NCI-H345 treated with DMSO at 0.1 percent for 48 hours (cell line): ENCODE measurements around the gene DMTF1.

Experiments
- DNase-seq: peaks from one replicate; lab custom pipeline; 2025; ENCODE audit not compliant: unreplicated experiment; lab: John Stamatoyannopoulos, UW

DMTF1 gene

DNA sequence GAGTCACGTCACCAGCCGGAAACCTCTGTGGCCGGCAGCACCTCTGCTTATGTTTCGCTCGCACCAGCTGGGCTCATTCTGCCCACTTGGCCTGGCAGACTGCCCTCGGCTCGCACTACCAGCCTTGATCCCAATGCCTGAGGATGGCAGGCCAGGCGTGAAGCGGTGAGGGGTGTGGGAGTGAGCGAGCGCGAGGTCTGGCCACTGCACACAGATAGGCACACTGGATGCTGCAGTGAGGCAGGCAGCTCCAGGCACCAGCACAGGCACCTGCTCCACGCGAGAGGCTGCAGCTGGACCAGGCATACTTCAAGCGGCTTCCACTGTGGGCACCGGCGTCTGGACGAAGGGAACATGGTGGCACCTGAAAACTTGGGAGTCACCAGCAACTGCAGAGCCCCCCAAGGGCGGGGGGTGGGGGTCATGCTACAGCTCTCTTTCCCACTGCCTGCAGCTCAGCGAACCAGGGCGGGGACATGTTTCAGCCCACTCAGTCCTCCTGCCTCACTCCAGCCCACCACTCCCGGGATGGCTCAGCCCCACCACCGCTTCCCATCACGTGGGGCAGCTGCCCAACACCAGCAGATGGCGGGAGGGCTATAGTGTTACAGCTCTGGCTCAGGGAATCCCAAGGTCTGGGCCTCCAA, 5.4 kb upstream of the DMTF1 start:
- no peak for DNase-seq

DNA sequence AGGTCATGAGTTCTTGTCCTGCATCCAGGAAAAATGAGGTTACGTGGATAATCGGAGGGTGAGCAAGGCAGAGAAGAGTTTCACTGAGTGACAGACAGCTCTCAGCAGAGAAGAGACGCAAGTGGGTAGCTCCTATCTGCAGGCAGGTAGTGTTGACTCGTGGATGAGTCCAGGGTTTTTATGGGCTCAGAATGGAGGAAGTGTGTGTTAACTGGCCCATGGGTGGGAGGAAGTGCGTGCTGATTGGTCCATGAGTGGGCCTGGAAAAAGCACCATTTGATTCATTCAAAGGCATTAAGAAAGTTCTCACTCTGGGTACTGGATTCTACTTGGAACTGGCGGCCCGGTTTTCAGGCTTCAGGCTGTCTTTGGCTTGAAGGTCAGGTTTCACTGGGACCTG, 4.8 kb upstream of the DMTF1 start:
- DNase-seq, result no peak

- DNase-seq, result no peak
Observed at GRCh38 chr7:87148332-87148955, 3.8 kb upstream of the DMTF1 start.

DNA sequence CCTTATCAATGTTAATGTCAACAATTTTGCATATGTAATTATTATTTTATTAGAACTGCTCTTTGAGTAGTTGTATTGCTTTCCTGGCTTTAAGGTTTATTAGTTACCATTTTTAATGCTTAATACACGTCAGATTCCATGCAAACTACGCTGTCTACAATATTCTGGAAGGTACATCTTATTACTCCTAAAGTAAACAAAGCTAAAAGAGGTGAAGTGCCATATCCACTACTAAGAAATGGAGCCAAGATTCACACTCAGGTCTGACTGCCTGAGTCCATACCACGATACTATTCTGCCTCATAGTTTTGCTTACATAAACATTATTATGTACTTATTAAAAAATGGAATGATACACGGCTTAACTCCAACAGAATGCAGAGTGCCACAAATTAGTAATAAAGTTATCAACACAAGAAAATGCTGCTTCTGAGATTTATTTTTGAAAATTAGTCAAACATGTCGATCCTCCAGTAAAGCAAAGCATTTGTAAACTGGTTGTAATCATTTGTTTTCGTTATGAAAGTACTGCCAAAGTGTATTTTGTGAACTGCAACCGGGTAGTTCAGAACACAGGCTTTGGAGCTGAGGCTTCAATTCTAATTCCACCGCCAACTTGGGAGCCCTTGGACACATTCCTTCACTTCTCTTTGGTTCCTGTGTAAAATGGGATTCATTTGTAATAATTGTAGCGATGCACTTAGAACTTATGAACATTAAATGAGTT, 1.1 kb upstream of the DMTF1 start:
- DNase-seq, result no peak

DNA sequence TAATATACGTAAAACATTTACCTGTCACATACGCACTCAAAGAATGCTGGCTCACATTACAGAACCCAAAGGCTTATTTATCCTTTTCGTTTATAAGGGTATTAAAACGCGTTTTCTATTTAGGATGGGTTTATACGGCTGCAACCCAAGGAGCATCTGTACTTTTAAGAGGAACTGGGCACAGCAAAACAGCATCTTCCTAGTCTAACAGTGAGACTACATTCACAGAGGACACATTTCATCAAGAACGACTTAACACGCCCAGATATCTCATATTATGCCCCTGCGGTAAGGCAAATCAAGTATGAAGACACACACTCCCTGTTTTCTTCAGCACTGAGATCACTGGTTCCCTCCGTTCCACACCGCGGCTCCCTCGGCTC, 533 bp upstream of the DMTF1 start:
- DNase-seq, result no peak

DNA sequence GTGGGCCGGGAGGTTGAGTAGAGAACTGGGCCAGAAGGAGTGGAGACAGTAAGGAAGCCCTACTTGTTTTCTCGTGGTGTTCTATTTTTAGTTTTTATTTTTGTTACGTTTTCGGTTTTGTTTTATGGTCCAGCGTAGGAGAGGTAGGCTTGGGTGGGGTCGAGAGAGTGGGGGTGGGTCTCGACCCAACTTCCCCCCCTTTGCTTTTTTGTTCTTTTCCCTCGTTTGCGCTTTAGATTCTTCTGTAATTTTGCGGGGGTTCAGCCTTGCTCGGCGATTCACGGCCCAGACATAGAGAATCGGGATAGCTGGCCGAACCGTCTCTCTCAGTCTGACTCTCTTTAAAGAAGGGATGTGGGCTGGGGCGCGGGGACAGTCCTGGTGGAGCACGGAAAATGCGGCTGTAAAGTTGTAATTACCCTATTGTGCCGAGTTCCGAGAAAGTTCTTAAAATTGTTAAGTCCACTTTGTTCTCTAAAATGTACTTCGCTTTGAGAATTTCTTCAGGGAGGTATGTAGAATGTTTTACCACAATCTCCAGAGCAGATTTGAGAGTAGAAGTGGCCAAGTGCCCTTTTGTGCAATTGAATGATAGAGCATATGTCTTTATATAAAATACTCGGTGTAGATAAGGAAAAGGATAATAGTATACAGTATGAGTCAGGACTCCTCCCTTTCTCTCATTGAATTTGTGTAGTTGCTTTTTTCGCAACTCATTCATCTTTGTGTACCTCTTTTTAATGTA, 816 bp downstream of the DMTF1 start:
- DNase-seq, result peak; percentile 31

DNA sequence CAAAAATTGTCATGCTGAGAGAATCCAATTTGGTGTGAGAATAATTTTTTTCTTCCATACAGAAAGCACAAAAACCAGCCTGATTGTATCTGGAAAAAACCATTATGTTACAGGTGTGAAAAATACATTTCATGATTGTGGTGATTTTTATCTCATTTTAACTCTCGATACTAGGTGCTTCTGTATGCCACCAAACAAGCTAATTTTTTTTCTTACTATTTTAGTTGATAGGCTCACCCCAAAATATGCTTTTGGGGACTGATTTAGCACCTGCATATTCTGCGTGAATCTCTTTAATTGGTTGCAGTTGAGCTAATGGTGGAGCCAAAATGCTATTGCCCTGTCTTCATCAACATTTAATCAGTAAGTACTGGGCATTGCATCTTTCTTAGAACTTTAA, 1.9 kb downstream of the DMTF1 start:
- no peak for DNase-seq

GRCh38 chr7:87154569-87154968, 2.3 kb downstream of the DMTF1 start:
- no peak for DNase-seq

DNA sequence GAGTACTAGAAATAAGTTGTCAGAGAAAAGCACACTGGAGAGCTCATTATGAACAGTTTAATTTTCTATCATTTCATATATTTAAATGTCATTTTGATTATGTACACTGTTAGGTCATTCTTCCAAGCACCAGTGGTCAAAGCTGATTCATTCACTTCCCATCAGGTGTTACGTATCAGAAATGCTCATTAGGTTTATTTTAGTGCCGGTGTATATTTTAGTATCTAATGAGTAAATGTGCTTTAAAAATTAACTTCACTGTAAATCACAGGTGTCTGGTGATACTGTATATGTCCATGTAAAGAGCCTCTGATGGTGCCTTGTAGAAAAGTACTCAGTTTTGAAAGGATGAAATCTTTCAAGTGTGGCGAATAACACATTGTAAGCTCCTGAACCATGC, 3.5 kb downstream of the DMTF1 start:
- DNase-seq, result no peak

GRCh38 chr7:87156709-87157108, 4.5 kb downstream of the DMTF1 start:
- DNase-seq, result no peak

GRCh38 chr7:87159538-87159937, 7.3 kb downstream of the DMTF1 start:
- DNase-seq, result no peak

- DNase-seq, result no peak
Observed at GRCh38 chr7:87164433-87164832, 12.2 kb downstream of the DMTF1 start.

GRCh38 chr7:87170828-87171227, 18.6 kb downstream of the DMTF1 start:
- no peak for DNase-seq

GRCh38 chr7:87171282-87171934, 19.2 kb downstream of the DMTF1 start:
- DNase-seq, result no peak

DNA sequence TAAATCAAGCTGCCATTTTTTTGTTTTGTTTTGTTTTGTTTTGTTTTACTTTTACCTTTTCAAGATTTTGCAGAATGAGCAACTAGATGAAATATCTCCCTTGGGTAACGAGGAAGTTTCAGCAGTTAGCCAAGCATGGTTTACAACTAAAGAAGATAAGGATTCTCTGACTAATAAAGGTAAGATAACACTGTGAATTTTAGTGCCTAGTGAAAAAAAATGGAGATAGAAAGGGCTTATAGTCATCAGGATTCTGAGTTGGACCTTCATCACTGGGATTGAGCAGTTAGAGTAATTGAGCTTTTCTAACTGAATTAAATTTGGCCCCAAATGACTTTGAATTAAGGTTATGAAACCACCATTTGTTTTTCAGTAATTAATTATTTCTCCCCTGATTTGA, 21.2 kb downstream of the DMTF1 start:
- DNase-seq, result no peak

DNA sequence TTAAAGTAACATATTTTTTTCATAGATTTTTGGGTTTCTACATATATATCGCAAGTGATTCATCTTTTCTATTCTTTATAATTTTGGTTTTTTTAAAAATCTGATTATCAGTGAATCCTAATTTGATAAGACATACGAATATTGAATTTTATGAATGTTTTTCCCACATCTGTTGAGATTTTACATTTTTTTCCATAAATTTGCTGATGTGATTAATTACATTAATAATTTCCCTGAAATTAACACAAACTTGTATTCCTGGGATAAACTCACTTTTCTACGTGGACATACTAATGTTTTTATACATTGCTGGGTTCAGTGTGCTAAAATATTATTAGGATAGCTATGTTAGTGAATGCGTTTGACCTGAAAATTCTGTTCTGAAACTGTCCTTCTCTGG, 26.1 kb downstream of the DMTF1 start:
- no peak for DNase-seq

DNA sequence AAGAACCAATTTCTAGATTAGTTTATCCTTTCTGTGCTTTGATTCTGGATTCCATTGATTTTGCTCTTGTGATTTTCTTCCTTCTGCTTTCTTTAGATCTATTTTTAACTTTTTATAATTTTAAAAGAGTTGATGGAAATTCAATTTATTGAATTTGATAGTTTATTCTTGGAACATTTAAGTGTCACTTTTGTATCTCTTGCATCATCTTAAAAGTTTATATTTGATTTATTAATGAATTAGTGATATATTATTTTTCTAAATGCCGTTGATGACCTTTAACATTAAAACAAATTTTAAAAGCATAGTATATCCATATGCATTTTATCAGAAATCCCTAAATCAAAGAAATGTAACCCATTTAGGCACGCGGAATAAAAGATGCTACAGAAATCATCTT, 26.9 kb downstream of the DMTF1 start:
- no peak for DNase-seq

- DNase-seq, result no peak
Observed at GRCh38 chr7:87187120-87187519, 34.9 kb downstream of the DMTF1 start.

GRCh38 chr7:87188930-87189329, 36.7 kb downstream of the DMTF1 start:
- DNase-seq, result no peak

DNA sequence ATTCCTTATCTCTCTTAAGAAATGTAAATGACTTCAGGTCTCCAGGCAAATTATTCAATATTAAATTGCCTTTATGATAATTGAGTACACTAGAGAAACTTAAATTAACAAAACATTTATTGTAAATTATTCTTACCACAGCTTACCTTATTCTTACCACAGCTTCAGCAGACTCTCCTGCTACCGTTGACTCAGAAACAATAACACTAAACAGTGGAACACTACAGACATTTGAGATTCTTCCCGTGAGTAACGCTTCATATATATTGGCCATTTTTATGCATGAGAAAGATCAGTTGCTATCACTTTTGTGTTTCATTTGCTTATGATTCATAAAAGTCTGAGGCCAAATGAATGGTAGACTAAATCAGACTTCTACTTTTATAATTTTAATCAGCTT, 38.5 kb downstream of the DMTF1 start:
- DNase-seq, result no peak

DNA sequence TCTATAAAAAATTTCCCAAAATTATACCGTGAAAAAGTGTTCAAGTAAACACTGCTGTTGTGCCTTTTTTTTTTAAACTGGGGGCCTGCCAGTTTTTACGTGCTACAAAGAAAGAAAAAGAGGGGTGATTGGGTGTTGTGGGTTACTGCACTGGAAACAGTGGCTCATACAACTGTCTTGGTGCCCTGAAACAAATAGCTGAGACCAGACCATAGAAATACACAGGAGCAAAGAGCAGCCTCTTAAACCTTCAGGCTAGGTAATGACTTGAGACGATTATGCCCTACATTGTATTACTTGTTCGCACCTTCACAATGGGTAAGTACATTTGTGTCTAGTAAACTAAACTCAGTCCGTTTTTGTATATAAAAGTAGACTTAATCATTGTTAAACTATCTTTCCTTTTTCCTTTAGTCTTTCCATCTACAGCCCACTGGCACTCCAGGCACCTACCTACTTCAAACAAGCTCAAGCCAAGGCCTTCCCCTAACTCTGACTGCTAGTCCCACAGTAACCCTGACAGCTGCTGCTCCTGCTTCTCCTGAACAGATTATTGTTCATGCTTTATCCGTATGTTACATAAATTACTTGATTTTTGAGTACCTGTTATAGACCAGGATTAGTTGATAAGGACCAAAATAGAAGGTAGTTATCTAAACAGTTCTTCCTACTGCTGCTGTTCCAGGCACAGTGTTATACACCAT, 40.7 kb downstream of the DMTF1 start:
- DNase-seq, result no peak
